ENCODE data around the gene GABRA5. TPM values are rescaled to one million over a fixed set of nuclear protein-coding genes. Genes with fewer than 3 reads are reported as not detected.
"Not testable (repeated sequence)": the region's sequence is repeated elsewhere in the genome, so short reads cannot be mapped to it uniquely, and the experiment has no call there.

Gene GABRA5
- total RNA-seq = 1 to 10 TPM; 3.8 to 4.4 TPM
- polyA plus RNA-seq (2013, experiment 1 of 2) = 2.8 TPM
- 2.9 TPM for polyA plus RNA-seq (2013, experiment 2 of 2)
- long read RNA-seq, experiment 1, partial matches to known transcripts = 1 of 3 reads
- long read RNA-seq, experiment 1, other reads (novel, unspliced or antisense) = 2 of 3 reads
- long read RNA-seq, experiment 2, transcript GABRA5-203 (11 exons, 2,761 nt) = major isoform, 7 of 12 reads
- long read RNA-seq, experiment 2, partial matches to known transcripts = 0 of 12 reads
- long read RNA-seq, experiment 2, other reads (novel, unspliced or antisense) = 3 of 12 reads
- long read RNA-seq, experiment 3, transcript GABRA5-201 (11 exons, 3,251 nt) = major isoform, 7 of 15 reads
- long read RNA-seq, experiment 3, partial matches to known transcripts = 4 of 15 reads
- long read RNA-seq, experiment 3, other reads (novel, unspliced or antisense) = 2 of 15 reads
- long read RNA-seq, experiment 4, partial matches to known transcripts = 0 of 1 reads
- long read RNA-seq, experiment 4, other reads (novel, unspliced or antisense) = 1 of 1 reads

DNA sequence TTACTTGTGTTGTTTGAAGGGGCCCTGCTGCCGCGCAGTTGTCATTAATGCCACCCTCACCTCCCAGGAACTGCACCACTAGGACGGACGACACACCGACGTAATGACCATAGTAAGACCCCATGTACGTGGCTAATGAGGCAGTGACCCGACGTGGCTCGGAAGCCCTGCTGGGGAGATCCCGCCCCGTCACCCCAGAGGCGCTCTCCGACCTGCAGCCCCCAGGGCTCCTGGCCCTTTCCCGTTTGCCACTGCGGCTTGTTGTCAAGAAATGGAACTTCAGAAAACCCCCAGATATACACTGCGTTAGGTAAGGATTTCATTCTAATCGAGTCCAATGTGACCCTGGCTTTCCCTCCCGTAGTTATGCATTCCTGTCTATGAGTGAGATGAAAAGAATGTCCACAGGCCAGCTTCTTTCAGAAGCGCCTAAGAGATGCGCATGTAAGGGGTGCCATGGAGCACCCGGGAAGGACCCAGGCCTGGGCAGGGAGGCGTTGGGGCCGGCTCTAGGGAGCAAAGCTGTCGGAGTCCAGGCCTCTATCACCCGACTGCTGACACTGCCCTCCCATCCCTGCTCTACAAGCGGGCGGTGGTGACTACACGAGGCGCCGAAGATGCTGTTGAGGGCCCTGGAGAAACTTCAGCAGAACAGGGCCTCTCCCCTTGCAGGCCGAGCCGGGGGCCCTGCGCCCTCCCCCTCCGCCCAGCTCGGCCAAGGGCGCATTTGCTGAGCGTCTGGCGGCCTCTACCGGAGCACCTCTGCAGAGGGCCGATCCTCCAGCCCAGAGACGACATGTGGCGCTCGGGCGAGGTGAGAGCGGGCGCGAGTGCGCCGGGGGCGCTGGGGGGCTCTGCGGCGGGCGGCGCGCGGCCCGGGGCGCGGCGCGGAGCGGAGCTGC is at the start of gene GABRA5:
Gene GABRA5, plus strand, starts transcription at position 765 of the 902 bp plus-strand sequence. CDS start 2,187 bp downstream, outside the sequence.
- H3K4me3 Mint-ChIP-seq = peak within 1 kb of the TSS; percentile 49
- no peak within 1 kb of the TSS for H3K27ac Mint-ChIP-seq
- no peak within 1 kb of the TSS for H3K27ac ChIP-seq (ENCODE audit: low read depth, low read length)
- peaks cover 3% of the 10 kb centered on the region for H3K4me1 ChIP-seq (ENCODE audit: control insufficient read depth, insufficient read depth, low read length)
- WGBS, 2 experiments (ENCODE audit: insufficient coverage in 1 of 2, insufficient read length in 1 of 2) = 24 to 61% methylated on average over 16 to 63 of the region's 63 CpGs
- peaks cover 37% of the 10 kb centered on the region for H3K27me3 ChIP-seq (ENCODE audit: control insufficient read depth, insufficient read depth, low read length, poor library complexity, severe bottlenecking)
- H3K9me3 Mint-ChIP-seq = no peaks in the 10 kb centered on the region
- no peak within 1 kb of the TSS for H3K9ac ChIP-seq (ENCODE audit: extremely low read depth, low read length, poor library complexity, severe bottlenecking)
- peak; percentile 93 for DNase-seq
- TF ChIP-seq, protein P1, sequence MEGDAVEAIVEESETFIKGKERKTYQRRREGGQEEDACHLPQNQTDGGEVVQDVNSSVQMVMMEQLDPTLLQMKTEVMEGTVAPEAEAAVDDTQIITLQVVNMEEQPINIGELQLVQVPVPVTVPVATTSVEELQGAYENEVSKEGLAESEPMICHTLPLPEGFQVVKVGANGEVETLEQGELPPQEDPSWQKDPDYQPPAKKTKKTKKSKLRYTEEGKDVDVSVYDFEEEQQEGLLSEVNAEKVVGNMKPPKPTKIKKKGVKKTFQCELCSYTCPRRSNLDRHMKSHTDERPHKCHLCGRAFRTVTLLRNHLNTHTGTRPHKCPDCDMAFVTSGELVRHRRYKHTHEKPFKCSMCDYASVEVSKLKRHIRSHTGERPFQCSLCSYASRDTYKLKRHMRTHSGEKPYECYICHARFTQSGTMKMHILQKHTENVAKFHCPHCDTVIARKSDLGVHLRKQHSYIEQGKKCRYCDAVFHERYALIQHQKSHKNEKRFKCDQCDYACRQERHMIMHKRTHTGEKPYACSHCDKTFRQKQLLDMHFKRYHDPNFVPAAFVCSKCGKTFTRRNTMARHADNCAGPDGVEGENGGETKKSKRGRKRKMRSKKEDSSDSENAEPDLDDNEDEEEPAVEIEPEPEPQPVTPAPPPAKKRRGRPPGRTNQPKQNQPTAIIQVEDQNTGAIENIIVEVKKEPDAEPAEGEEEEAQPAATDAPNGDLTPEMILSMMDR (conservative IDR thresholded peaks at IDR 0.05) = peak; percentile 72
- H3K4me3 ChIP-seq (ENCODE audit: low read length) = peak within 1 kb of the TSS; percentile 74
- H3K36me3 Mint-ChIP-seq (ENCODE audit: low read depth) = no peaks in the 10 kb centered on the region
- H3K36me3 ChIP-seq (ENCODE audit: control insufficient read depth, insufficient read depth, low read length) = no peaks in the 10 kb centered on the region
- no peaks in the 10 kb centered on the region for H3K9me3 ChIP-seq (ENCODE audit: control insufficient read depth, low read length)
- H3K4me1 Mint-ChIP-seq = peaks cover 2% of the 10 kb centered on the region
- H3K27me3 Mint-ChIP-seq (ENCODE audit: insufficient read depth) = peaks cover 36% of the 10 kb centered on the region

DNA sequence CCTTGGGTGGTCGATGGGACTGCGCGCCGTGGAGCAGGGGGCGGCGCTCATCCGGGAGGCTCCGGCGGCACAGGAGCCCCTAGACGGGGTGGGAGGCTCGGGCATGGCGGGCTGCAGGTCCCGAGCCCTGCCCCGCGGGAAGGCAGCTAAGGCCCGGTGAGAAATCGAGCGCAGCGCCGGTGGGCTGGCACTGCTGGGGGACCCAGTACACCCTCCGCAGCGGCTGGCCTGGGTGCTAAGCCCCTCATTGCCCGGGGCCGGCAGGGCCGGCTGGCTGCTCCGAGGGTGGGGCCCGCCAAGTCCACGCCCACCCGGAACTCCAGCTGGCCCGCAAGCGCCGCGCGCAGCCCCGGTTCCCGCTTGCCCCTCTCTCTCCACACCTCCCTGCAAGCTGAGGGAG is 35.7 kb upstream of the GABRA5 start:
- not testable (repeated sequence) for H3K27me3 Mint-ChIP-seq (ENCODE audit: insufficient read depth); H3K9ac ChIP-seq (ENCODE audit: extremely low read depth, low read length, poor library complexity, severe bottlenecking); H3K36me3 Mint-ChIP-seq (ENCODE audit: low read depth); DNase-seq; H3K9me3 ChIP-seq (ENCODE audit: control insufficient read depth, low read length); H3K4me3 Mint-ChIP-seq; H3K4me1 Mint-ChIP-seq; H3K27me3 ChIP-seq (ENCODE audit: control insufficient read depth, insufficient read depth, low read length, poor library complexity, severe bottlenecking); H3K4me1 ChIP-seq (ENCODE audit: control insufficient read depth, insufficient read depth, low read length); H3K27ac ChIP-seq (ENCODE audit: low read depth, low read length); H3K27ac Mint-ChIP-seq; H3K36me3 ChIP-seq (ENCODE audit: control insufficient read depth, insufficient read depth, low read length)
- H3K9me3 Mint-ChIP-seq = peaks cover 30% of the 10 kb centered on the region
- peak overlapping the region; percentile 75 for H3K4me3 ChIP-seq (ENCODE audit: low read length)
- 33 to 54% methylated on average over 2 to 36 of the region's 36 CpGs for WGBS, 2 experiments (ENCODE audit: insufficient coverage in 1 of 2, insufficient read length in 1 of 2)

DNA sequence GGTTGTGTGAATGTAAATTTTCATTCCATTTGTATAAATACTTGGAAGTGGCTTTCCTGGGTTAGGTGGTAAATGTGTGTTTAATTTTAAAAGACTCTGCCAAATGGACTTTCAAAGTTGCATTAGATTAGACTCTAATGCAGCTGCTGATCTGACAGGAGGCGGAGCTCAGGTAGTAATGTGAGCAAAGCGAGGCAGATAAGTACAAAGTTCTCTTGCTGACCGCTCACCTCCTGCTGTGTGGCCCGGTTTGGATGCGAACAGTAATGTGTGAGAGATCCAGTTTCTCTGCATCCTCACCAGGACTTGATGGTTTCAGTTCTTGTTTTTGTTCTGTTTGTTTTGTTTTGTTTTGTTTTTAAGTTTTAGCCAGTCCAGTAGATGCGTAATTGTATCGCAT is 34.9 kb upstream of the GABRA5 start:
- H3K36me3 Mint-ChIP-seq (ENCODE audit: low read depth) = peaks cover 1% of the 10 kb centered on the region
- Histone ChIP-seq H3K9ac (ENCODE audit: extremely low read depth, low read length, poor library complexity, severe bottlenecking) (no peak overlapping the region), H3K36me3 (ENCODE audit: control insufficient read depth, insufficient read depth, low read length) (no peaks in the 10 kb centered on the region), H3K27me3 (ENCODE audit: control insufficient read depth, insufficient read depth, low read length, poor library complexity, severe bottlenecking) (no peaks in the 10 kb centered on the region), H3K4me1 (ENCODE audit: control insufficient read depth, insufficient read depth, low read length) (no peaks in the 10 kb centered on the region), H3K27ac (ENCODE audit: low read depth, low read length) (no peak overlapping the region), H3K4me3 (ENCODE audit: low read length) (peak overlapping the region; percentile 75), H3K9me3 (ENCODE audit: control insufficient read depth, low read length) (peaks cover 11% of the 10 kb centered on the region)
- no peaks in the 10 kb centered on the region for H3K4me1 Mint-ChIP-seq
- no peak for DNase-seq
- H3K27ac Mint-ChIP-seq = no peak overlapping the region
- H3K4me3 Mint-ChIP-seq = no peak overlapping the region
- H3K9me3 Mint-ChIP-seq = peaks cover 38% of the 10 kb centered on the region
- 60 to 68% methylated on average over 4 to 7 of the region's 7 CpGs for WGBS, 2 experiments (ENCODE audit: insufficient coverage in 1 of 2, insufficient read length in 1 of 2)
- TF ChIP-seq, protein P1 (conservative IDR thresholded peaks at IDR 0.05) = no peak
- no peaks in the 10 kb centered on the region for H3K27me3 Mint-ChIP-seq (ENCODE audit: insufficient read depth)

Measured in endodermal cell (in vitro differentiated cells).